Measurements from ENCODE around the gene GRIK3. TPM values are rescaled to one million over a fixed set of nuclear protein-coding genes. Genes with fewer than 3 reads are reported as not detected.
"Not testable (repeated sequence)": the region's sequence is repeated elsewhere in the genome, so short reads cannot be mapped to it uniquely, and the experiment has no call there.

GRIK3 gene
- polyA plus RNA-seq, 6 donors from 2014 or later, result 0.16 TPM; not detected in 5

DNA sequence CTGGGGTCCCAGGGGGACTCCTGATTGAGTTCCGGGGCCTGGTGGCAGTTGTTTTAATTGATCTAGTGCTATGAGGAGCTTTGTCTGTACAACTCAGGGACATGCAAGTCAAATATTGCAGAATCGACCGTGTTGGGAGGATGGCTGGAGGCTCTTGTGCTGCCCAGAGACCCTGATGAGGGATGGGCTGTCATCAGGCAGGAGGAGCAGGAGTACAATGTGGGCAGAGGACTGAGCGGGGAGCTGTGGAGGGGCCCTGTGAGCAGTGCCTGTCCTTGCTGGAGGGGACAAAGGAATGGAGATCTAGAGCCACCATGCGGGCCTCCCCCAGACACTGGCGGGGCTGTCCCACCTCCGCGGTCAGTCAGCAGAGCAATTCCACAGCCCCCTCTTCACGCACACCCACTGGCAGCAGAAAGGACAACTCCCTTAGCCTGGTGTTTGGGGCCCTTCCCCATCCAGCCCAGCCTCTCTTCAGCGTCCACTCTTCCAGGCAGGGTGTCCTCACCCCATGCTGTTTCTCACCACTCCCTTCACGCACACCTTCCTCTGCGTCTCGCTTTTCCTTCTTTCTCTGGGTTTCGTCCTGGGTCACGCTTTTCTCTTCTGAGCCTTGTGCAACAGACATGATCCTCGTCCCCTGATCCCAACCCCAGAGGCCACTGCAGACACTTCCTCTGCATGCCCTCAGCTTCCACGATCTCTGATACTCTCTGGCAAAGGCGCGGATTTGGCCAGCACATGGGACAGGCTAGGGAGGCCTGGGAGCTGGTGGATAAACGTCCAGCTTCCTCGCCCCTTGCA, 122.6 kb downstream of the GRIK3 start:
- Mint-ChIP-seq H3K4me1 (no peaks in the 10 kb centered on the region), H3K36me3 (peaks cover 6 to 7% of the 10 kb centered on the region in 2 donors), H3K9me3 (peaks cover 0 to 21% (median 5%) of the 10 kb centered on the region in 7 donors), H3K27ac (peak overlapping the region in 1 of 6 donors; percentile 16), H3K27me3 (peaks cover 19 to 52% (median 25%) of the 10 kb centered on the region in 3 donors), H3K4me3 (no peak overlapping the region)
- DNase-seq (no peak), ATAC-seq (ENCODE audit: low read depth in 2 of 2) (no peak)

DNA sequence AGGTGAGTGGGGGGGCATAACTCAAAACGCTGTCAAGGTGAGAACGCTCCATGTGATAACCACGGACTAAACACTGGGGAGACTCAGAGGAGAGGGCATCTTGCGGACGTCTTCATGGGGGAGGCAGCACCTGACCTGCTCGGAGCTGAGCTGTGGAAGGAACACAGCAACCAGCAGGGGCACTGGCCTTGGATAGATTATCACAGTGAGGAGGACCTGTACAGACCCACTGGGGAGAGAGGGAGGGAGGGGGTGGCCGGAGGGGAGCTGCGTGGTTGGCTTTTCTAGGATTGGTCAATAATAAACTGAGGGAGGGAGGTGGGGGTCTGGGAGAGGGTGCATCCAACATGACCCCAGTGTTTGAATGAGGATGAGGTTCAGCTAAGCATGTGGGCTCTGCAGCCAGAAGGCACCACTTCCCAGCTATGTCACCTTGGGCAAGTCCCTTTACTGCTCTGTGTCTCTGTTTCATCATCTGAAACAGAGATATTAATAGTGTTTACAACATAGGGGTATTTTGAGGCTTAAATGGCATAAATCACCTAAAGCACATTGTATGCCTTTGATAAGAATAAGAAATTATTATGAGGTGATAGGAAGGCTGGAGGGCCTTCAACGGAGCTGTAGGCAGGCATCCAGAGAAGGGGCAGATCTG, 123.3 kb downstream of the GRIK3 start:
- ATAC-seq (ENCODE audit: low read depth in 2 of 2) (no peak), DNase-seq (no peak)
- Mint-ChIP-seq H3K27me3 (peaks cover 19 to 52% (median 25%) of the 10 kb centered on the region in 3 donors), H3K4me3 (no peak overlapping the region), H3K36me3 (peaks cover 5 to 7% of the 10 kb centered on the region in 2 donors), H3K27ac (no peak overlapping the region), H3K4me1 (no peaks in the 10 kb centered on the region), H3K9me3 (peaks cover 0 to 15% (median 4%) of the 10 kb centered on the region in 7 donors)

DNA sequence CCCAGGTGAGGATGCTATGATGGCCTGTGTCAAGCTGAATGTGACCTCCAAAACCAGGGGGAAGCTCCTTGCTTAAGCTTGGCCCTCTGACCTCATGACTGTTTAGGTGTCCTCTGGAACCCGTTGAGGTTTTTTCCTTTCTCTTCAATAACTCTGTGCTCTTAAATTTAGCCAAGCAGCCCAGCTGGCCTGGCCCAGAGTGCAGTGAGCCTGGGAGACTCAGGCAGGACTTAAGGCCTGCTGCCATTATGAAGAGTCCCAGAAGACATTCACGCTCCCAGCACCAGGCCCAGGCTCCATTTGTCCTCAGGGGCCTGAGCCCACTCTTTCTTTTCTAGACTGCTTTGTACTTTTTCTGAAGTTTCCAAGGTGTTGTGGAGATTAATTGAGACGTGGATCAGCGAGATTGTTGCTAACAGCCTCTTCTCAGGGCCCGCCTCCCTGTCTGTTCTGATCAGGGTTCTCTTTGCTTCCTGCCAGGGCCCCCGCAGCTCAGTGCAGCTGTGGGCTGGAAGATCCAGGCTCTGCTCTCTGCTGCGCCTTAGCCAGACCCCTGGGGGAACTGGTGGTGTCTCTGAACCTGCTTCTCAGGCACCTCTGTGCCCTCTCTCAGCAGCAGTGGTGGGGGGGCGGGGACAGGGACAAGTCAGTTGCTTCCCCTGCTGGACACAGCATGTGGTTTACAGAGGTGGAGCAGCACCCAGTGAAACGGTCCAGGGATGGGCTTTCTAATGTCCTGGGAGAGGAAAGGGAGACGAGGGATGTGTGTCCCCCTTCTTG, 124.2 kb downstream of the GRIK3 start:
- Mint-ChIP-seq H3K27ac (no peak overlapping the region), H3K9me3 (peaks cover 0 to 6% (median 0%) of the 10 kb centered on the region in 7 donors), H3K4me3 (no peak overlapping the region), H3K27me3 (peaks cover 19 to 52% (median 25%) of the 10 kb centered on the region in 3 donors), H3K36me3 (peaks cover 0 to under 1% of the 10 kb centered on the region in 2 donors), H3K4me1 (no peaks in the 10 kb centered on the region)
- ATAC-seq (ENCODE audit: low read depth in 2 of 2) (no peak), DNase-seq (no peak)

DNA sequence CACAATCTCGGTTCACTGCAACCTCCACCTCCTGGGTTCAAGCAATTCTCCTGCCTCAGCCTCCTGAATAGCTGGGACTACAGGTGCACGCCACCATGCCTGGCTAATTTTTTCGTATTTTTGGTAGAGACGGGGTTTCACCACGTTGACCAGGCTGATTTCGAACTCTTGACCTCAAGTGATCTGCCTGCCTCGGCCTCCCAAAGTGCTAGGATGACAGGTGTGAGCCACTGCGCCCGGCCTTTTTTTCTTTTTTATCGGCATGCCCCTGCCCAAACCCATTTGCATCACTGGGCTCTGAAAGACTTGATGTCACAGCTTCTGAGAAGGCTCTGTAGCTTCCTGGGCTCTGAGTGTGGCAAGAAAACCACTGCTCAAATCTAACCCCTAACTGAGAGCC, 125.0 kb downstream of the GRIK3 start:
- not testable (repeated sequence) for H3K9me3 Mint-ChIP-seq; H3K4me3 Mint-ChIP-seq; H3K36me3 Mint-ChIP-seq; H3K27ac Mint-ChIP-seq; DNase-seq; ATAC-seq (ENCODE audit: low read depth in 2 of 2); H3K4me1 Mint-ChIP-seq
- peaks cover 20 to 51% (median 28%) of the 10 kb centered on the region in 3 donors for H3K27me3 Mint-ChIP-seq

DNA sequence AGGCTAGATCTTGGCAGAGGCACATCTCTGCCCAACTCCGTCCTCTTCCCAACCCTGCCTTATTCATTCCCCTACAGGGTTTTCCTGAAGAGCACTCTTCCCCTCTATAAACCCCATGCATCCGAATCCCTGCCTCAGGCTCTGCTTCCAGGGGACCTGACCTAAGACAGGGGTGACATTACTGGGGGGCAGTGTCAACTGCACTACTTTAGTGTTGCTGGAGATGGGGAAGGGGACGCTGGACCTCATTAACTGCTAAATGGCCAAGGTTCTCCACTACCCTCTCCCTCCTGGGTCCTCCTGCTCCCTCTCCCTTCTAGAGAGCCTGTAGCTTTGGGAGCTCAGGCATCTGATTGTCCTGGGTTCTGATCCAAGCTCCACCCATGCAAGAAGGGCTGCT, 126.2 kb downstream of the GRIK3 start:
- DNase-seq (no peak), ATAC-seq (ENCODE audit: low read depth in 2 of 2) (no peak)
- Mint-ChIP-seq H3K27ac (no peak overlapping the region), H3K4me1 (no peaks in the 10 kb centered on the region), H3K4me3 (no peak overlapping the region), H3K36me3 (no peaks in the 10 kb centered on the region), H3K9me3 (no peaks in the 10 kb centered on the region), H3K27me3 (peaks cover 17 to 45% (median 19%) of the 10 kb centered on the region in 3 donors)

DNA sequence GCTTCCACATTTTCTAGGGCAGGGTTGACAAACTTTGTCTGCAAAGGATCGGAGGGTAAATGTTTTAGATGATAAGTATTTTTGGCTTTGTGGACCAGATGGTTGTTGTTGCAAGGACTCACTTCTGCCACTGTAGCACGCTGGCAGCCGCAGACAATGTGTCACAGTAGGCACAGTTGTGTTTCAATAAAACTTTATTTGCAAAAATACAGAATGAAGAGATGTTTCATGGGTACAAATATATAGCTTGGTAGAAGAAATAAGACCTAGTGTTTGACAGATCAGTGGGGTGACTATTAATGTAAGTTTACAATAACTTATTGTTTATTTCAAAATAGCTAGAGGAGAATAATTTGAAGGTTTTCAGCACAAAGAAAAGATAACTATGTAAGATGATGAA, 127.8 kb downstream of the GRIK3 start:
- DNase-seq (no peak), ATAC-seq (ENCODE audit: low read depth in 2 of 2) (no peak)
- Mint-ChIP-seq H3K4me1 (no peaks in the 10 kb centered on the region), H3K27me3 (peaks cover 14 to 32% (median 18%) of the 10 kb centered on the region in 3 donors), H3K27ac (no peak overlapping the region), H3K4me3 (no peak overlapping the region), H3K9me3 (peaks cover 0 to 9% (median 0%) of the 10 kb centered on the region in 7 donors), H3K36me3 (no peaks in the 10 kb centered on the region)

DNA sequence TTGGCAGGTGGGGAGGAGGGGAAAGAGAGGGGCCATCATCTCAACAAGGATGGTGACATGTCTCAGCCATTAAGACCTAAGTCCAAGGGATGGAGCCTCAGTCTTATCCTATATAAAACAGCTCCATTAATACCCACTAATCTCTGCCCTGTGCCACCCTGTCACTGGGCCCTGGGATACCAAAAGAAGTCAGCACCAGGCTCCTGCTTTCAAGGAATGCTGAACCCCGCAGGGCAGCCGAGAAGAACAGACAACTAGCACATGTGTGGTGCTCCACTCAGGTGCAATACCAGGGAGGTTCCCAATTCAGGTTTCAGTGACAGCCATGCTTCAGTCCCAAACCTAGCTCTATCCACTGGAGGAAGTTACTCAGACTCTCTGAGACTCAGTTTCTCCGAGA, 128.4 kb downstream of the GRIK3 start:
- Mint-ChIP-seq H3K27ac (no peak overlapping the region), H3K4me1 (no peaks in the 10 kb centered on the region), H3K27me3 (peaks cover 14 to 31% (median 22%) of the 10 kb centered on the region in 3 donors), H3K9me3 (peaks cover 0 to 13% (median 0%) of the 10 kb centered on the region in 7 donors), H3K4me3 (peak overlapping the region in 1 of 8 donors; percentile 65), H3K36me3 (no peaks in the 10 kb centered on the region)
- no peak for DNase-seq
- no peak for ATAC-seq (ENCODE audit: low read depth in 2 of 2)

DNA sequence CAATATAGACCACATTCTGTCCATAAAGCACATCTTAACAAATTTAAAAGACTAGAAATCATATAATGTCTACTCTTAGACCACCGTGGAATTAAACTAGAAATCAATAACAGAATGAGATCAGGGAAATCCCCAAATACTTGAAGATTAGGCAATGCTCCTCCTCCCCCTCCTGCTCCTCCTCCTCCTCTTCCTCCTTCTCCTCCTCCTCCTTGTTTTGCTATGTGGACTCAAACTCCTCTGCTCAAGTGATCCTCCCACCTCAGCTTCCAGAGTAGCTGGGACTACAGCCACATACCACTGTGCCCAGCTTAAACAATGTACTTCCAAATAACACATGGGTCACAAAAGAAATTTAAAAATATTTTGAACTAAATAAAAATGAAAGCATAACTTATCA, 134.2 kb downstream of the GRIK3 start:
- no peak for ATAC-seq (ENCODE audit: low read depth in 2 of 2)

DNA sequence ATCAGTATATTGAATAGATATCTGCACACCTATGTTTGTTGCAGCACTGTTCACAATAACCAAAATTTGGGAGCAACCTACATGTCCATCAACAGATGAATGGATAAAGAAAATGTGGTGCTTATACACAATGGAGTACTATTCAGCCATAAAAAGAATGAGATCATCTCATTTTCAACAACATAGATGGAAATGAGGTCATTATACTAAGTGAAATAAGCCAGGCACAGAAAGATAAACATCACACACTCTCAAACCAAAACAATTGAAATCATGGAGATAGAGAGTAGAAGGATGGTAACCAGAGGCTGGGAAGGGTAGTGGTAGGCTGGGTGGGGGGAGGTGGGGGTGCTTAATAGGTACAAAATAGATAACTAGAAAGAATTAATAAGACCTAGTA, 136.5 kb downstream of the GRIK3 start:
- not testable (repeated sequence) for H3K4me3 Mint-ChIP-seq; H3K4me1 Mint-ChIP-seq; ATAC-seq (ENCODE audit: low read depth in 2 of 2); DNase-seq; H3K36me3 Mint-ChIP-seq; H3K27ac Mint-ChIP-seq
- peaks cover 0 to 21% (median 13%) of the 10 kb centered on the region in 3 donors for H3K27me3 Mint-ChIP-seq
- H3K9me3 Mint-ChIP-seq, result peaks cover 0 to 16% (median 6%) of the 10 kb centered on the region in 7 donors

More for the DNA sequence above, 134.2 kb downstream of the GRIK3 start:
- Mint-ChIP-seq H3K36me3 (no peaks in the 10 kb centered on the region), H3K27ac (no peak overlapping the region), H3K4me1 (no peaks in the 10 kb centered on the region), H3K4me3 (no peak overlapping the region), H3K9me3 (peaks cover 0 to 16% (median 6%) of the 10 kb centered on the region in 7 donors), H3K27me3 (peaks cover 8 to 26% (median 20%) of the 10 kb centered on the region in 3 donors)
- no peak for DNase-seq

DNA sequence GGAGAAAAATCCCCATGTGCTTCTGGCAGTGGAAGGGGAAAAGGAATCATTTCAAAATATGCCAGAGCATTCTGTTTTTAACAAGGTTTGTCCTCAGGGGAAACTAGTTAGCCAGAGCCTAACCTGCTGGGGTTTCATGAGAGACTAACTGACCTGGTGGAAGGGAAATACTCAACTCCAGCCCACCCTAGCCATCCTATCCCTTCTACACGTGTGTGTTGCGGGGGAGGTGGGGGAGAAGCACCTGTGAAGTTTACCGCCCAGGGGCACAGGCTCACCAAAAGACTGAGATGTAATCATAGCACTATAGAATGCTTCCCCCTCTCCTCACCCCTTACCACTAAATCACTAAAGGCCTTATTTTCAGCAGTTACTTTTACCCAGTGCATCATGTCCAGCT, 139.5 kb downstream of the GRIK3 start:
- Mint-ChIP-seq H3K4me1 (no peaks in the 10 kb centered on the region), H3K4me3 (no peak overlapping the region), H3K27ac (no peak overlapping the region), H3K27me3 (peaks cover 6 to 9% (median 8%) of the 10 kb centered on the region in 3 donors), H3K9me3 (peaks cover 0 to 7% (median 4%) of the 10 kb centered on the region in 7 donors), H3K36me3 (no peaks in the 10 kb centered on the region)
- DNase-seq (no peak), ATAC-seq (ENCODE audit: low read depth in 2 of 2) (no peak)

DNA sequence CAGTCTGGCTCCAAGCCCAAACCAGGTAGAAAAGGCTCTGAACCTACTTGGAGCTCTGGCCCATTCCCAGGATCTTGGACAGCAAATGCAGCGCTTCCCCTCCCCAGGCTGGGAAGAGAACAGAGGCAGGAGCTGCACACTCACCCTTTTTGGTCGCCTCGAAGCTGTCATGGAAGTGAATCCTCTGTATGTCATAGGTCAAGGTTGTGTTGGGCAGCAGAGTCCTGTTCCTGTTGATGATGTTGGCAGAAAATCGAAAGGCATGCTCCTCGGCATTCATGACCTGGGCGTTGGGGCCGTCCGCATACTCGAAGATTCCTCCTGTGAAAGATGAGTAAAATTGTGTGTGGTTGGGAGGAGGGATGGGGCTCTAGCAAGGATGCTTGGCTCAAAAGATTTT, 143.5 kb downstream of the GRIK3 start:
- Mint-ChIP-seq H3K27ac (no peak overlapping the region), H3K27me3 (peaks cover 11 to 13% (median 12%) of the 10 kb centered on the region in 3 donors), H3K4me1 (no peaks in the 10 kb centered on the region), H3K9me3 (peaks cover 0 to 4% (median 0%) of the 10 kb centered on the region in 7 donors), H3K36me3 (no peaks in the 10 kb centered on the region), H3K4me3 (peak overlapping the region in 1 of 8 donors; percentile 48)
- ATAC-seq (ENCODE audit: low read depth in 2 of 2) (no peak), DNase-seq (no peak)

DNA sequence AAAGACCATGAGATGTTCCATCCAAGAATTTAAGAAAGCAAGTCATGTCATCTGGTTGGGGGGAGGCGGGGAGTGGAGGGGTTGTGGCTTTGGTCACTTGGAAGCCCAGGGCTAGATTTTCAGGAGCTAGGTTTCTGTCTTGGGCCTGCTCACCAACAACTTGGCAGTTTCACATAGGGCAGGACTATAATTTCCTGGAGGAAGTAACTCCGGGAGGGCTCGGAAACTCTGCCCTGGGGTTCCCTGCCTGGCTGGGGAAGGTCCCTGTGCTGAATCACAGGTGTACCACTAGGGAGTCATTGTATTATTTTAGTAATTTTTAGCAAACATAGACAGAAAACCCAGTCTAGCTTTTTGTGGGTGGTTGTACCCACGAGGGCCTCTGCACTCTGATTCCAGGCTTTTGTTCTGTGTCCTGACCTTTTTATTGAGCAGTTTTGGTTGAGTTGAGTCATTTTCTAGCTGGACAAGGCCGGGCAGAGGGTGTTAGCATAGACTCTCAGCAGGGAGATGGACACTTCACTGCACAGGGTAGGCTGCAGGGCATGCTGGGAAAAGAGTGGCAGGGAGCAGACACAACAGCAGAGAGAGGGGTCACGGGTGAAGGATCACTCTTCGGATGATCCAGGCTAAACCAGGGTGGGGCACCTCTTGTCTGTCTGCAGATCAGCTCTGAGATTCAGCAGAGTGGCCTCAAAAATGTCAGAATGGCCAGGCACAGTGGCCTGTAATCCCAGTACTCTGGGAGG, 144.7 kb downstream of the GRIK3 start:
- ATAC-seq (ENCODE audit: low read depth in 2 of 2), result no peak
- Mint-ChIP-seq H3K27me3 (peaks cover 11 to 13% (median 12%) of the 10 kb centered on the region in 3 donors), H3K4me1 (no peaks in the 10 kb centered on the region), H3K27ac (no peak overlapping the region), H3K36me3 (no peaks in the 10 kb centered on the region), H3K4me3 (no peak overlapping the region), H3K9me3 (peaks cover 0 to 4% (median 0%) of the 10 kb centered on the region in 7 donors)
- DNase-seq, result no peak

Data from naive B cell (primary cell).